Ascending aorta (tissue), 2 donors: Measurements from ENCODE around the gene GBE1. TPM values are rescaled to one million over a fixed set of nuclear protein-coding genes. Genes with fewer than 3 reads are reported as not detected.

ENCODE experiments used
- DNase-seq, 2 donors: peaks; one replicate each; pipeline ENCODE4 v3.0.0-alpha.2; 2019; ENCODE audit warnings: low spot score in 2 of 2
- H3K27ac ChIP-seq, 2 donors: fragments of 200-600 bp; sonication (generic); one replicate each; pipeline ENCODE4 v1.5.1; 2016 to 2017; ENCODE audit warnings: mild to moderate bottlenecking in 1 of 2
- H3K27me3 ChIP-seq: fragments of 200-600 bp; sonication (generic); one replicate; pipeline ENCODE4 v1.5.1; 2017
- H3K36me3 ChIP-seq, 2 donors: fragments of 200-600 bp; sonication (generic); one replicate each; pipeline ENCODE4 v1.5.1; 2016
- H3K4me1 ChIP-seq, 2 donors: fragments of 200-600 bp; sonication (generic); one replicate each; pipeline ENCODE4 v1.5.1; 2016 to 2017; ENCODE audit warnings: mild to moderate bottlenecking in 1 of 2
- H3K4me3 ChIP-seq, 2 donors: fragments of 200-600 bp; sonication (generic); one replicate each; pipeline ENCODE4 v1.5.1; 2016 to 2017; ENCODE audit warnings: mild to moderate bottlenecking in 1 of 2
- H3K9me3 ChIP-seq, 2 donors: fragments of 200-600 bp; sonication (generic); one replicate each; pipeline ENCODE4 v1.5.1; 2016
- intact Hi-C: fragments of 100-400 bp; cut with DNase I; formaldehyde crosslinking; loops from one replicate; pipeline ENCODE4 v1.15.1; 2023
- total RNA-seq: library from RNA; depleted of rRNA; stranded (reverse); fragments of >200 nt; gene quantifications from one replicate; pipeline ENCODE4 v1.1.0, GENCODE V29; 2016
- TF ChIP-seq, protein P1 (sequence below), 3 experiments: fragments of 200-600 bp in 2 of 3; fragments of 450-650 bp in 1 of 3; sonication (generic) in 2 of 3; IDR thresholded peaks; one replicate each; pipeline ENCODE4 v1.5.1; 2016 to 2019; ENCODE audit warnings: antibody characterized with exemption in 3 of 3, mild to moderate bottlenecking in 1 of 3, moderate library complexity in 1 of 3

The GBE1 gene
- total RNA-seq, 1 donor from 2014 or later, result 20.8 TPM

DNA sequence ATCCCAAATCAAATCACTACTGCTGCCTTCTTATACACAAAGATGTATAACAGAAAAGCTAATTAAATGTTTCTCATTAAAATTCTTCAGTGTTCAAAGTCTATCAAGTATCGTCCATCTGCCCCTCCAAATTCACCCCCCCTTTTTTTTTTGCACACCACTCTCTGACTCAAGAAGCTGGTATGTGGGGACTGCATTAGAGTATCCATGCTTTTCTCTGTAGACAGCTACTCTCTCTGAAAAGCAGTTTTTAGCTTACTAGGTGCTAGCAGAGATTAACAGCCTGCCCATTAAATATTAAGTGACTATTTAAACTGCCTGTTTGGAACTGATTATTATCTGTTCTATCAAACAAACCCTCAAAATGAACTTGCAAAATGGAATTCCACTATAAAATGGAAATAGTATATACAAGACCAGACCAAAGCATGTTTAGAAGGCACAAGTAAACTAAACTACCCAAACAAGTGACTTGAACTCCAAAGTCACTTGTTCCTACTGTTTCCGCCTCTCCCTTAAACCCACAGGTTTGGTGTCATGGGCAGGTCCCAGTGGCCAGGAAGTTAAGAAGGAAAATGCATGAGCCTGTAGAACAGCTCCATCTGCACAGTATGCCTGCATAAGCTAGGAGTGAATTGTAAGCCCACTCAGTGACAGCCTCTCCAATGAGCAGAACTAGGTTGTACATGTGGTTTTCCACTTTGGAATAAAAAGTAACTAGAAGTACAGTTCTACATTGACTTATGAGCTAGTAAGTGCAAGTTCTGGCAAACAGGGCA, 32.5 kb downstream of the GBE1 start:
- TF ChIP-seq, protein P1, sequence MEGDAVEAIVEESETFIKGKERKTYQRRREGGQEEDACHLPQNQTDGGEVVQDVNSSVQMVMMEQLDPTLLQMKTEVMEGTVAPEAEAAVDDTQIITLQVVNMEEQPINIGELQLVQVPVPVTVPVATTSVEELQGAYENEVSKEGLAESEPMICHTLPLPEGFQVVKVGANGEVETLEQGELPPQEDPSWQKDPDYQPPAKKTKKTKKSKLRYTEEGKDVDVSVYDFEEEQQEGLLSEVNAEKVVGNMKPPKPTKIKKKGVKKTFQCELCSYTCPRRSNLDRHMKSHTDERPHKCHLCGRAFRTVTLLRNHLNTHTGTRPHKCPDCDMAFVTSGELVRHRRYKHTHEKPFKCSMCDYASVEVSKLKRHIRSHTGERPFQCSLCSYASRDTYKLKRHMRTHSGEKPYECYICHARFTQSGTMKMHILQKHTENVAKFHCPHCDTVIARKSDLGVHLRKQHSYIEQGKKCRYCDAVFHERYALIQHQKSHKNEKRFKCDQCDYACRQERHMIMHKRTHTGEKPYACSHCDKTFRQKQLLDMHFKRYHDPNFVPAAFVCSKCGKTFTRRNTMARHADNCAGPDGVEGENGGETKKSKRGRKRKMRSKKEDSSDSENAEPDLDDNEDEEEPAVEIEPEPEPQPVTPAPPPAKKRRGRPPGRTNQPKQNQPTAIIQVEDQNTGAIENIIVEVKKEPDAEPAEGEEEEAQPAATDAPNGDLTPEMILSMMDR (IDR thresholded peaks at IDR 0.05), result no peak
- Histone ChIP-seq H3K27ac (no peak overlapping the region), H3K36me3 (no peaks in the 10 kb centered on the region), H3K9me3 (no peaks in the 10 kb centered on the region), H3K4me3 (no peak overlapping the region), H3K27me3 (no peaks in the 10 kb centered on the region), H3K4me1 (peaks cover 0 to 9% of the 10 kb centered on the region in 2 donors)
- DNase-seq, result no peak
- intact Hi-C loops, result no loop called here

DNA sequence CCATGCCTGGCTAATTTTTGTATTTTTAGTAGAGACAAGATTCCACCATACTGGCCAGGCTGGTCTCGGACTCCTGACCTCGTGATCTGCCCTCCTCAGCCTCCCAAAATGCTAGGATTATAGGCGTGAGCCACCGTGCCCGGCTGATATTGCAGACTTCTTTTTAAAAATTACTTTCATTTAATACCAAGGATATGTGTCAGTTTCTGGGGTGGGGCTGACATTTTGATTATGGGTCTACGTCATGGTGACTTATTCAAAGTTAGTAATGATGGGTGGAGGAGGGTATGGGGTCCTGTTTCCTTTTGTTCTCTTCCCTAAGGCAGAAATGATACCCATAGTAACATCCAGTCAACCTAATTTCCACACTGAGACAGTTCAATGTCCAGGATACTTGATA, 34.7 kb downstream of the GBE1 start:
- H3K36me3 ChIP-seq, result no peaks in the 10 kb centered on the region
- H3K9me3 ChIP-seq, result no peaks in the 10 kb centered on the region
- no peak overlapping the region for H3K4me3 ChIP-seq
- no peak overlapping the region for H3K27ac ChIP-seq
- H3K4me1 ChIP-seq, result peaks cover 0 to 17% of the 10 kb centered on the region in 2 donors
- intact Hi-C loops, result no loop called here
- TF ChIP-seq, protein P1 (IDR thresholded peaks at IDR 0.05), result no peak
- H3K27me3 ChIP-seq, result no peaks in the 10 kb centered on the region
- no peak for DNase-seq

DNA sequence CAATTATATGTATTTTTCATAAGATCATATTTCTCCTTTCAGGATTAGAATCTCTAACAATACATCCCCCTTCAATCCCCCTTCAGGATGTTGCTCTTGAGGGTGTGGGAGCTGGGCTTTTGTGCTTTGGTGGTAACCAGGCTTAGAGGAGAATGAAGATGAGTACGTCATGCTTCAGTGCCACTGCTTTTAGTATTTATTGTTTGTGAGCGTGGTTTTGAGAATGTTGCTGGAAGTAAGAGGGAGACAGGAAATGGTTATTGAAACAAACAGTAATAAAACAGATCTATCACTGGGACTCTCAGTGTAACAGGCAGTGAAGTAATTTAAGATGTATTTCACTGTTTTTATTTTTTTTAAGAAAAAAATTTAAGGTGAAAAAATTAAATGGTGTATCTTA, 35.3 kb downstream of the GBE1 start:
- DNase-seq, result no peak
- no peaks in the 10 kb centered on the region for H3K27me3 ChIP-seq
- TF ChIP-seq, protein P1 (IDR thresholded peaks at IDR 0.05), result no peak
- H3K27ac ChIP-seq, result no peak overlapping the region
- intact Hi-C loops, result no loop called here
- H3K9me3 ChIP-seq, result no peaks in the 10 kb centered on the region
- H3K36me3 ChIP-seq, result no peaks in the 10 kb centered on the region
- no peak overlapping the region for H3K4me3 ChIP-seq
- peaks cover 0 to 17% of the 10 kb centered on the region in 2 donors for H3K4me1 ChIP-seq

DNA sequence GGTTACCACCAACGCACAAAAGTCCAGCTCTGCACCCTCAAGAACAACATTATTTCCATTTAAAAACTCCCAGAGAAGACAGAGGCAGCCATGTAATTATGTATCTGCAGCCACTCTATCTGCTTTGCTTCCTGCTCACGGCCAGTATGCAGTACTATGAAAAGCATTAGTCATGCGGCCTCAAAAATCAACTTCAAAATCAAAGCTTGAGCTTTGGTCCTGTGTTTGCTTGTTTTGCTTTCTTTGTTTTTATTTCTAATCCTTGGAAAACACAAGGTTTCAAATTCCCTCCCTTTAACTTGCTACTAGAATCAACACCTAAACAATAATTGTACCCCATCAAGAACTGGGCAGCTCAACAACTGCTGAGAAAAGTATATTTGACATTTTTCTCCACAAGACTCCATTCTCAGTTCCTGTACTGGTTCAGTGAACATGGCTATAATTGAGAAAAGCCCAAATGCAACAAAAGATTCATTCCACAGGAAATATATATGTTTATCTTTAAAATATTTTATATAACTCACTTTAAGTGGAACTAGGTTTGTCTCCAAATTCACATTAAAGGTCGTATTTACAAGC, 37.6 kb downstream of the GBE1 start:
- no peaks in the 10 kb centered on the region for H3K9me3 ChIP-seq
- peak overlapping the region in 1 of 2 donors; percentile 16 for H3K4me3 ChIP-seq
- TF ChIP-seq, protein P1 (IDR thresholded peaks at IDR 0.05), result no peak
- H3K27me3 ChIP-seq, result no peaks in the 10 kb centered on the region
- intact Hi-C loops, result no loop called here
- H3K27ac ChIP-seq, result peak overlapping the region in 1 of 2 donors; percentile 20
- H3K4me1 ChIP-seq, result peaks cover 0 to 15% of the 10 kb centered on the region in 2 donors
- DNase-seq, result no peak
- no peaks in the 10 kb centered on the region for H3K36me3 ChIP-seq

DNA sequence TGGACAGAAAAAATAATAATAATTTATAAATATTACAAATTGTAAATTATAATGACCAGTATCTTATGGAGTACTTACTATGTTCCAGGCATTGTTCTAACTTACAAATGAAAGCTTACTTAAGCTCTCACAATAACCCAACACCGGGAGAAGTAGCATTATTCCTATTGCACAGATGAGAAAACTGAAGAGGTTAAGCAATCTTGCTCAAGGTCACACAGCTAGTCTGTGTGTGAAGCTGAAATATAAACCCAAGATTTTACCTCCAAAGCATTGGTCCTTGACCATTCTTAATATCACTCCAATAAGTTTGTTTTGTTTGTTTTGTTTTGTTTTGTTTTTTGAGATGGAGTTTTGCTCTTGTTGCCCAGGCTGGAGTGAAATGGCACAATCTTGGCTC, 43.1 kb downstream of the GBE1 start:
- TF ChIP-seq, protein P1 (IDR thresholded peaks at IDR 0.05), result no peak
- H3K4me3 ChIP-seq, result no peak overlapping the region
- no peaks in the 10 kb centered on the region for H3K9me3 ChIP-seq
- H3K27ac ChIP-seq, result no peak overlapping the region
- no peaks in the 10 kb centered on the region for H3K27me3 ChIP-seq
- intact Hi-C loops, result no loop called here
- H3K36me3 ChIP-seq, result no peaks in the 10 kb centered on the region
- DNase-seq, result no peak
- H3K4me1 ChIP-seq, result peaks cover 0 to 10% of the 10 kb centered on the region in 2 donors
